H54 (cell line): Measurements from ENCODE around the gene MET.

Source experiments
- DNase-seq: peaks from one replicate; pipeline ENCODE4 v3.0.0; 2011; ENCODE audit warnings: low spot score, mixed read lengths; ENCODE audit not compliant: insufficient read length
- FAIRE-seq: peaks from 3 replicates; lab custom pipeline; 2011; peaks lifted over from hg19 to GRCh38; lab: Jason Lieb, UNC
- POLR2A ChIP-seq: IDR thresholded peaks from 2 replicates; pipeline ENCODE4 v1.6.1; 2011; ENCODE audit warnings: low read depth, mild to moderate bottlenecking, low read length

MET gene

GRCh38 chr7:116698396-116698795 is 26.4 kb downstream of the MET start:
- TF ChIP-seq POLR2A: no peak
- FAIRE-seq (no peak), DNase-seq (no peak)

- no peak for DNase-seq
- FAIRE-seq: no peak
- TF ChIP-seq POLR2A: no peak
Measured at GRCh38 chr7:116698930-116699721, 27.1 kb downstream of the MET start.

GRCh38 chr7:116699722-116700120 is 27.7 kb downstream of the MET start:
- no peak for DNase-seq
- no peak for TF ChIP-seq POLR2A
- FAIRE-seq: no peak

- TF ChIP-seq POLR2A: no peak
- peak; percentile 50 for FAIRE-seq
- no peak for DNase-seq
Measured at GRCh38 chr7:116702046-116702785, 30.2 kb downstream of the MET start.

GRCh38 chr7:116704650-116705228 is 32.7 kb downstream of the MET start:
- peak; percentile 85 for FAIRE-seq
- no peak for DNase-seq
- TF ChIP-seq POLR2A: no peak

- FAIRE-seq (peak; percentile 36), DNase-seq (no peak)
- no peak for TF ChIP-seq POLR2A
Measured at GRCh38 chr7:116705419-116705818, 33.4 kb downstream of the MET start.

- no peak for DNase-seq
- peak; percentile 99 for FAIRE-seq
- TF ChIP-seq POLR2A: no peak
Measured at GRCh38 chr7:116706668-116707126, 34.7 kb downstream of the MET start.

- FAIRE-seq (no peak), DNase-seq (no peak)
- TF ChIP-seq POLR2A: no peak
Measured at GRCh38 chr7:116707289-116707688, 35.3 kb downstream of the MET start.

GRCh38 chr7:116708248-116708647 is 36.3 kb downstream of the MET start:
- DNase-seq (no peak), FAIRE-seq (no peak)
- no peak for TF ChIP-seq POLR2A

- FAIRE-seq (peak; percentile 78), DNase-seq (no peak)
- TF ChIP-seq POLR2A: no peak
Measured at GRCh38 chr7:116708861-116709260, 36.9 kb downstream of the MET start.

- no peak for FAIRE-seq
- no peak for TF ChIP-seq POLR2A
- DNase-seq: no peak
Measured at GRCh38 chr7:116709336-116709735, 37.3 kb downstream of the MET start.

- no peak for TF ChIP-seq POLR2A
- DNase-seq (no peak), FAIRE-seq (no peak)
Measured at GRCh38 chr7:116710764-116711452, 38.9 kb downstream of the MET start.

GRCh38 chr7:116711790-116712189 is 39.8 kb downstream of the MET start:
- DNase-seq (no peak), FAIRE-seq (no peak)
- TF ChIP-seq POLR2A: no peak
